Activated effector memory CD4-positive, alpha-beta T cell treated with Interleukin-2 at 50 U/mL for 16 hours (primary cell): ENCODE measurements around the gene ATP2A1.

Source experiments
- DNase-seq: peaks from one replicate; pipeline ENCODE4 v3.0.0-alpha.2; 2020

The ATP2A1 gene

DNA sequence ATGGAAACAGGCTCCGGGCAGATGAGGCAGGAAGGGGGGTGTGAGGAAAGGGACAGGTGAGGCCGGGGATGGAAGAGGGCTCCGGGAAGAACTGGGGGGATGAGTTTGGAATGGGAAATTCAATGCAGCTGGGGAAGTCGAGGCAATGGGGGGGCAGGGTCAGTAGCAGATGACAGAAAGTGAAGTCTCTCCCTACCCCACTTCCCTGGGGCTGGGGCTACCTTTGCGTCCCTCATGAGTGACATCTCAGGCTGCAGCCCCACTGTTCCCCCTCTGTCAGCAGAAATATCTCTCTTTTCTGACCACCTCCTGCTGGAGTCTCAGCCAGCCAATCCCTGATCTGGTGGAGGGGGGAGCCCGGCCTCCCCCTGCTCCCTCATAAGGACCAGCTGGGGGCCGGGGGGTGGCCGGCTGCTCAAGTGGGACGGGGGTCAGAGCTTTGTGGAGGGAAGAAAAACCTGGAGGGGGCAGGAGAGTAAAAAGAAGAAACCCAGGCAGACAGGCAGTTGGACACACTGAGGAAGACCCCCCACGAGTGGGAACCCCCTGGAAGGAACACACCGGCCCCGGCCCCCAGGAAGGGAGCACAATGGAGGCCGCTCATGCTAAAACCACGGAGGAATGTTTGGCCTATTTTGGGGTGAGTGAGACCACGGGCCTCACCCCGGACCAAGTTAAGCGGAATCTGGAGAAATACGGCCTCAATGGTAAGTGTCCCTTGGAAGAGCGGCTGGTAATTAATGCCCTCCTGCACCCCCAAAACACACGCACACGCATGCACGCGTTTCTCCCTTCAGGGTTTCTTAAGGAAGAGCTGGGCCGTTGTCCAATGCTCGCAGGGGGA lies at the start of gene ATP2A1:
ATP2A1 (plus strand) TSS at position 406 of the 844 bp plus-strand sequence; CDS start at position 590, 184 bp downstream.
- DNase-seq: no peak

- DNase-seq: no peak
Measured at GRCh38 chr16:28829747-28830146, 48.5 kb upstream of the ATP2A1 start.

GRCh38 chr16:28830531-28830930 lies 47.8 kb upstream of the ATP2A1 start:
- no peak for DNase-seq

DNA sequence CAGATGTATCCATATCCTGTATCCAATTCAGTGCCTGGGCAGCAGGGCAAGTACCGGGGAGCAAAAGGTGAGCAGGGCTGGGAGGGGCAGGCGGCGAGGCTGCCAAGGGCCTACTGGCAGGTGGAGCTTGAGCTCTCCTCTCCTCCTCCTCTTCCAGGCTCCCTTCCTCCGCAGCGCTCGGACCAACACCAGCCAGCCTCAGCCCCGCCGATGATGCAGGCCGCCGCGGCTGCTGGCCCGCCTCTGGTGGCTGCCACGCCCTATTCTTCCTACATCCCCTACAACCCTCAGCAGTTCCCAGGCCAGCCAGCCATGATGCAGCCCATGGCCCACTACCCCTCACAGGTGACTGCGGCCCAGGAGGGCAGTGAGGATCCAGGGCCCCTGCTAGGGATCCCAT lies 43.9 kb upstream of the ATP2A1 start:
- DNase-seq: no peak

DNA sequence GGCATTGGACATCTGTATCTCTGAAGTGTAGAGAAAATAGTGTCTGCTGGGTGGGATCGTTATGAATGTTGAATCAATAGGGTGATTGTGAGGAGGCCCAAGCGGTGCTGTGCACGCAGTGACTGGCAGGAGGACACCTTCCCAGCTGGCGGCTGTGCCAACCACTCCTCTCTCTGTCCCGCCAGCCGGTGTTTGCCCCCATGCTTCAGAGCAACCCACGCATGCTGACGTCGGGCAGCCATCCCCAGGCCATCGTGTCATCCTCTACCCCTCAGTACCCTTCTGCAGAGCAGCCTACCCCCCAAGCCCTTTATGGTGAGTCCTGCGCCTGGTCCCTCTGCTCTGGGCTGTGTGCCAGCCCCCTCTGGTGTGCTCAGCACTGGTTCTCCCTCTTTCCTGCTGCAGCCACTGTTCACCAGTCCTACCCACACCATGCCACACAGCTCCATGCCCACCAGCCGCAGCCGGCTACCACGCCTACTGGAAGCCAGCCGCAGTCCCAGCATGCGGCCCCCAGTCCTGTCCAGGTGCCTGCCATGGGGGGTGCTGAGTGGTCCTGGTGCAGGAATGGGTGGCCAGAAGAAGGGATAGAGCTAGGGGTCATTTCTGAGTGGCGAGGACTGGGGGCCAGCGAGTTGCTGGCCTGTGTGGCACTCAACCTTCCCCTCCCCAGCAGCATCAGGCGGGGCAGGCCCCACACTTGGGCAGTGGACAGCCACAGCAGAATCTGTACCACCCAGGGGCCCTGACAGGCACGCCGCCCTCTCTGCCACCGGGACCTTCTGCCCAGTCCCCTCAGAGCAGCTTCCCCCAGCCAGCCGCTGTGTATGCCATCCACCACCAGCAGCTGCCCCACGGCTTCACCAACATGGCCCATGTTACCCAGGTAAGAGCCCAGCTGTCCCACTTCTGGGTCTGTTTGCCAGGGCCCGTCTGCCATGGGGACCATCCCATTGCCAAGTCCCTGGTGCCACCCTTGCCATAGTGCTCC lies 43.1 kb upstream of the ATP2A1 start:
- no peak for DNase-seq

GRCh38 chr16:28835864-28836760 lies 42.2 kb upstream of the ATP2A1 start:
- DNase-seq: no peak

GRCh38 chr16:28836761-28837064 lies 41.6 kb upstream of the ATP2A1 start:
- DNase-seq: no peak

DNA sequence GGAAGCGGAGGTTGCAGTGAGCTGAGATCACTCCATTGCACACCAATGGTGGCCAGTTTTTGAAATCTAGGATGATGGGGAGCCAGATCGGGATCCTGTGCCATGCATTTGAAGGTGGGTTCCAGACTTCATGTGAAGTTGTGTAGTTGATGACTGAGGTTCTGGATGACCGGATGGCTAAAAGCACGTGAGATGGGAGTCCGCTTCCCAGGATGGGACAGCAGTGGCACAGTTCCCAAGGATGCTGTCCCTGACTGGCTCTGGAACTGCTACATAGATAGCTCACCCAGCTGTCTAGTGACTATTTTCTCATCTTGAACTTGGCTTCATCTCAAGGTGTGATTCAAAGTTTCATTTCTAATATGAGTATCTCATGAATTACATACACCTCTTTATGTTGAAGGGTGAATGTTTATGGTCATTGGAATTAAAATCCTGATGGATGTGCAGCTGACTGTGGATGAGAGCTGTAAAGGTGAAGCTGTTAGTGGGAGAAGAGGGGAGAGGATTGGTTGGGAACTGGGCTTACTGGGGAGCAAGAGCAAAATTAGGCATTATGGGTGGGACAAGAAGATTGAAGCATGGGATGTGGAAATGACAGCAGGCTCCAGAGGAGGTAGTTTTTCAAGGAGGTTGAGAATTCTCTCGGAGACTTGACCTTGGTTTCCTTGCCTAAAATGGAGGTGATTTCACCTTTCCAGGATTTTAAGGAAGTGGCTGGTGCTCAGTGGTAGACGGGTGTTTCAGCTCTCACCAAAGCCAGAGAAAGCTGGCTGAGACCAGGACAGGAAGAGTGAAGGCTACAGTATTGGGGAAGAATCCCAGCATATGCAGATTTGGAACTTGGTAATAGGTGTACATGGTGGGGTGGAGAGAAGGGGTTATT lies 40.4 kb upstream of the ATP2A1 start:
- no peak for DNase-seq

- DNase-seq: no peak
Measured at GRCh38 chr16:28838558-28838918, 39.8 kb upstream of the ATP2A1 start.

- no peak for DNase-seq
Measured at GRCh38 chr16:28839004-28839639, 39.2 kb upstream of the ATP2A1 start.

DNA sequence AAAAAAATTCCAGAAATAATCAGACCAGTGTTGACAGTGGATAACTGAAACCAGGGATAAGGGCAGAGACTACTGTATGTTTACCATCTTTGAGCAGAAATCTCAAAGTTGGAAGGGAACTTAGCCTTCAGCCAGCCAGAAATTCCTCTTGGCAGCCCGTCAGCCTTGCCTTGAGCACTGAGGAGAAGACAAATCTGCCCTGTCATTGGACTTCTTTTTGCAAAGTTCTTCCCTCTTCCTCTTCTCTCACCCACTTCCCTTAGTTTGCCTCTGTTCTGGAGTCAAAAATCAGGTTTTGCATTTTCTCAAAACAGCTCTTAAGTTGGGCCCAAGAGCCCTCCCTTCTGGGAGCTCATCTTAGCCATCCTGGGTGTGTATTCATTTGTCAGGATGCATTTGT lies 38.4 kb upstream of the ATP2A1 start:
- no peak for DNase-seq

DNA sequence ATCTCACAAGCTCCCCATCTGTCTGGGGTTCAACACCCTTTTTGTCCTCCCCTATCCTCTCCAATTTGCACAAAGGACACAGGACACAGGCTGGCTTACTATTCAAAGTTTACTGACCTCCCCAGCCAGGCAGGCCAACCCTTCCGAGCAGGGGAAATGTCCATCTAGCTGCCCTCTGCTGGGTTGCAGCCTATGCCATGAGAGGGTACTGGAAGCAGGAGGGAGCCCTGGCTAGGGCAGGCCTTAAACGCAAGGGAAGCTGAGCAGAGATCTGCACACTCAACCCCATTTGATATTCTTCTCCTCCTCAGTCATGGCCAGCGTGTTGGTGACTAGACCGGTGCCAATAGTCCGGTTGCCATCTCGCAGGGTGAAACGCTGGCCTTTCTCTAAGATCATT lies 35.6 kb upstream of the ATP2A1 start:
- no peak for DNase-seq

DNA sequence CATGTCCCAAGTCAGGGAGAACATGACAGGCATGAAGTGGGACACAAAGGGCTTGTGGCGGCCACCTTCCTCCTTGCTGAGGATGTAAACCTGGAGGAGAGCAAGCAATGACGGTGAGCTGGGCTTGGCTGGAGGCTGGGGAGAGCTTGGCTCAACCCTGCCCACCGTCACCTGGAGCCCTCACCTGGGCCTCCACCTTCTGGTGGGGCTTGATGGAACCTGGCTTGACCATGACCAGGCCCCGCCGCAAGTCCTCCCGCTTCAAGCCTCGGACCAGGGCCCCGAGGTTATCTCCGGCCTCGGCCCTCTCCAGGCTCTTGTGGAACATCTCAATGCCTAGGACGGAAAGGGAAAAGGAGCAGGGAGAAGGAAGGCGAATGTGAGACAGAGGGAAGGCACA lies 34.5 kb upstream of the ATP2A1 start:
- no peak for DNase-seq

GRCh38 chr16:28844226-28844885 lies 33.9 kb upstream of the ATP2A1 start:
- DNase-seq: no peak

DNA sequence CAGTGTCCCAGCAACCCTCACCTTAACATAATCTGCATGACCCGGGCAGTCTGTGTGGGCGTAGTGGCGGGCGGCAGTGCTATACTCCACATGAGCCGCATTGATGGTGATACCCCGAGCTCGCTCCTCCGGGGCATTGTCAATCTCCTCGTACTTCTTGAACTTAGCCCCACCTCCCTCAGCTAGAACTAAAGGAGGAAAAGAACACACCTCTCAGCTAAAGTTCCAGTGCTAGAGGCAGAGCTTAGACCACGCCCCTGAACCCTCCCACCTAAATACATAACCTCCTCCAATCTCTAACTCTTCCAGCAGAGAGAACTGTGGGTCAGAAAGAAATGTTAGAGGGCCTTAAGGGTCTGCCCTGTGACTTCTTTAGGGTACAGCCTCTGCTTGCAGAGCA lies 33.0 kb upstream of the ATP2A1 start:
- DNase-seq: no peak

DNA sequence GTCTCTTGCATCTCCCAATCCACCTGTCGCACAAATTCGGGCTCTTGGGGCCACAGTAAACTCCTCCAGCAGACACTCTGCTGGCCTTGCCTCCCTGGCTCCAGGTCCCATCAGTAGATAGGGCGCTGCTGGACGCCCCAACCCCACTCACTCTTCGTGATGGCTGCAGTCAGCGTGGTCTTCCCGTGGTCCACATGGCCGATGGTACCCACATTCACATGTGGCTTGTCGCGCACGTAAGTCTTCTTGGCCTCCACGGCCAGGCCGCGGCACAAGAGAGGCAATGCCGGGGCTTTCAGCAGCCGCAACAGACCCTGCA lies 32.6 kb upstream of the ATP2A1 start:
- DNase-seq: no peak

DNA sequence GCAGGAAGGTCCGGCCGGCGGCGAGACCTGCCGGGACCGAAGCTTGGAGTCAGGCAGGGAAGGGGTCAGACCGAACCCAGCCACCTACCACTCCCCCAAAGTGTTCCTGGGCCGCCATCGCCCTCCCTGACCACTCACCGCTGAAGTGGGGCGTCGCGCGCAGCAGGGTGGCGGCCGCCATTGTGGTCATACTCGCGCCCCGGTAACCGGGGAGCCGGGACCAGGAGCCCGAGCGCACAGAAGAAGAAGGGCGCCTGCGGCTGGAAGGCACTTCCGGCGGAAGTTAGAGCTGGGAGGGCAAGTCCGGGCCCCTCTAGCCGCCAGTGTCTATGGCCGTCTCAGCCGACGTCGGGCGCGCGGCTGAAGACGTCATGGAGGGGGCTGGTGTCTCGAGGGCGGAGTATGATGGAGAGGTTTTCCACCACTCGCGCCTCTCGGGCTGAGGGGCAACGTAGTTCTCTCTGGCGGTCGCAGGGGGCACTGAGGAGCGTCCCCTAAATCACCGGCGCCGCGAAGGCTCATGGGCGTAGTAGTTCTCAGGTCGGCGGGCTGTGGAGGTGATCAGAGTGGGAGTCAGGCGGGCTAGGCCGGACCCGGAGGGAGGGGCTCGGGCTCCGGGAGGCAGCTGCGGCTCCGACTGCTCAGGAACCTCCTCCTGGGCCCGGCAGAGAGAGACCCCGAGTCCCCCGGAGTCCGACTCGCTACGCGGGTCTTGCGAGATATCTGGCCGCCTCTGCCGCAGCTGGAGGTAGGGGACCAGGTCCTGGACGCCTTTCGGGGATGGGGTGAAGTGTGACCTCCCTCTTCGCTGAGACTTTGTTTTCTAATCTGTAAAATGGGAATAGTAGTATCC lies 32.0 kb upstream of the ATP2A1 start, which contains the start of gene TUFM:
TUFM (minus strand) TSS at position 269 of the 853 bp plus-strand sequence; CDS start at position 190, 79 bp downstream.
- DNase-seq: peak; percentile 98

- no peak for DNase-seq
Measured at GRCh38 chr16:28846933-28847273, 31.4 kb upstream of the ATP2A1 start.

- DNase-seq: no peak
Measured at GRCh38 chr16:28858421-28858820, 19.9 kb upstream of the ATP2A1 start.

GRCh38 chr16:28859326-28859725 lies 19.0 kb upstream of the ATP2A1 start:
- DNase-seq: no peak
